GM13977 (cell line): ENCODE measurements around the gene MDK.
"Not testable (repeated sequence)": the region's sequence is repeated elsewhere in the genome, so short reads cannot be mapped to it uniquely, and the experiment has no call there.

Experiments
- DNase-seq: peaks from one replicate; pipeline ENCODE4 v3.0.0; 2012; ENCODE audit warnings: low spot score
- in situ Hi-C: fragments of 300-500 bp; cut with MboI; formaldehyde crosslinking; loops from one replicate; pipeline ENCODE4 v1.12.0; 2022; ENCODE audit warnings: low sequenced_read_pairs, low pct_unique_long_range_greater_than_20kb, mixed read lengths, inconsistent platforms; ENCODE audit not compliant: unreplicated experiment
- TF ChIP-seq, protein P1 (sequence below): IDR thresholded peaks from 2 replicates; pipeline ENCODE4 v1.5.1; 2012; ENCODE audit warnings: mild to moderate bottlenecking, control low read depth; ENCODE audit not compliant: insufficient read depth; ENCODE audit errors: extremely low read depth, missing control alignments

MDK gene

DNA sequence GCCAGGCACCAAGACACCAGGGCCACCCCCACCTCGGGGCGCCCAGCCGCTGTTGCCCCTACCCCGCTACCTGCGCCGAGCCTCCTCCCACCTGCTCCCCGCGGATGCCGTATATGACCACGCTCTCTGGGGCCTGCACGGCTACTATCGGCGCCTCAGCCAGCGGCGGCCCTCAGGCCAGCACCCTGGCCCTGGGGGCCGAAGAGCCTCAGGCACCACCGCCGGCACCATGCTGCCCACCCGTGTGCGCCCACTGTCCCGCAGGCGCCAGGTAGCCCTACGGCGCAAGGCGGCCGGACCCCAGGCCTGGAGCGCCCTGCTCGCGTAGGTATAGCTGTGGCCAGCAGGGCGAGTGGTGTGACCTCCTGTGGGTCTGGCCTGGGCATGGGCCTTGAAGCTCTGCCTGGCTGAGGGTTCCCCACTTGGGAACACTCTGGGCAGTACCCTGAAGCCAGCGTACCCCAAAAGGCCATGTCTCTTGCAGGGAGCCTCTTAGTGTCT lies 14.8 kb upstream of the MDK start:
- in situ Hi-C loops: no loop called here
- no peak for DNase-seq
- TF ChIP-seq, protein P1, sequence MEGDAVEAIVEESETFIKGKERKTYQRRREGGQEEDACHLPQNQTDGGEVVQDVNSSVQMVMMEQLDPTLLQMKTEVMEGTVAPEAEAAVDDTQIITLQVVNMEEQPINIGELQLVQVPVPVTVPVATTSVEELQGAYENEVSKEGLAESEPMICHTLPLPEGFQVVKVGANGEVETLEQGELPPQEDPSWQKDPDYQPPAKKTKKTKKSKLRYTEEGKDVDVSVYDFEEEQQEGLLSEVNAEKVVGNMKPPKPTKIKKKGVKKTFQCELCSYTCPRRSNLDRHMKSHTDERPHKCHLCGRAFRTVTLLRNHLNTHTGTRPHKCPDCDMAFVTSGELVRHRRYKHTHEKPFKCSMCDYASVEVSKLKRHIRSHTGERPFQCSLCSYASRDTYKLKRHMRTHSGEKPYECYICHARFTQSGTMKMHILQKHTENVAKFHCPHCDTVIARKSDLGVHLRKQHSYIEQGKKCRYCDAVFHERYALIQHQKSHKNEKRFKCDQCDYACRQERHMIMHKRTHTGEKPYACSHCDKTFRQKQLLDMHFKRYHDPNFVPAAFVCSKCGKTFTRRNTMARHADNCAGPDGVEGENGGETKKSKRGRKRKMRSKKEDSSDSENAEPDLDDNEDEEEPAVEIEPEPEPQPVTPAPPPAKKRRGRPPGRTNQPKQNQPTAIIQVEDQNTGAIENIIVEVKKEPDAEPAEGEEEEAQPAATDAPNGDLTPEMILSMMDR: no peak

DNA sequence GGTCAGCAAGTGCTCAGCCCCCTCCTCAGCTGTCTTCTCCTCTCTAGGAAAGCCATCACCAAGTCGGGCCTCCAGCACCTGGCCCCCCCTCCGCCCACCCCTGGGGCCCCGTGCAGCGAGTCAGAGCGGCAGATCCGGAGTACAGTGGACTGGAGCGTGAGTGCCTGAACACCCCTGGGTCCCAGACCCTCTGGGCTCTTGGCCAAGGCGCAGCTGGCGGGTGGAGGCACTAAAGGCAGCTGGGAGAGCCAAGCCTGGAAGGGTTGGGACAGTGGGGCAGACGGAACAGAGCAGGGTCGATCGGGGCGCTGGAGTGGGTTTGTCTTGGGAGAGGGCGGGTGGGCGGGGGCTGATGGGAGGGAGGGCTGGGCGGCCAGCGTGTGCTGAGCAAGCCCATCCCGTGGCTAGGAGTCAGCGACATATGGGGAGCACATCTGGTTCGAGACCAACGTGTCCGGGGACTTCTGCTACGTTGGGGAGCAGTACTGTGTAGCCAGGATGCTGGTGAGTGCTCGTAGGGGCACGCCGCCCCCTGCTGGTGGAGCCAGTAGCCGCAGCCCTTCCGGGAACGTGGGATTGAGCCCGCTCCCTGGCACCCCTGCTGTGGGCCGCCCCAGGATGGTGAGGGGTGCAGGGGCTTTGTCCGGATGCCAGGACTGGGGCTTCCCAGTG lies 14.1 kb upstream of the MDK start:
- peak; percentile 82 for DNase-seq
- in situ Hi-C loops: no loop called here
- TF ChIP-seq, protein P1: peak; percentile 92

DNA sequence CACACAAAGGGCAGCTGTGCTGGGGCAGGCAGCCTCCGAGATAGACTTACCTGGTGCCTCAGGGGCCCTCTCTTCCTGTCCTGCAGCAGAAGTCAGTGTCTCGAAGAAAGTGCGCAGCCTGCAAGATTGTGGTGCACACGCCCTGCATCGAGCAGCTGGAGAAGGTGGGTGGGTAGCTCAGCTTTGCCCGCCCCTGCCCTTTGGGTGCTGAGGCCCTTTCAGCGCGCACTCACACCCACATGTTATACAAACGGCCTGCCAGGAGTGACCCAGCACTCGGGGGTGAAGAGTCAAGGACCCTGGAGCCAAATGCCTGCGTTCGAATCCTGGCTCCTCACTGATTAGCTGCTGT lies 13.6 kb upstream of the MDK start:
- in situ Hi-C loops: no loop called here
- TF ChIP-seq, protein P1: no peak
- DNase-seq: no peak

DNA sequence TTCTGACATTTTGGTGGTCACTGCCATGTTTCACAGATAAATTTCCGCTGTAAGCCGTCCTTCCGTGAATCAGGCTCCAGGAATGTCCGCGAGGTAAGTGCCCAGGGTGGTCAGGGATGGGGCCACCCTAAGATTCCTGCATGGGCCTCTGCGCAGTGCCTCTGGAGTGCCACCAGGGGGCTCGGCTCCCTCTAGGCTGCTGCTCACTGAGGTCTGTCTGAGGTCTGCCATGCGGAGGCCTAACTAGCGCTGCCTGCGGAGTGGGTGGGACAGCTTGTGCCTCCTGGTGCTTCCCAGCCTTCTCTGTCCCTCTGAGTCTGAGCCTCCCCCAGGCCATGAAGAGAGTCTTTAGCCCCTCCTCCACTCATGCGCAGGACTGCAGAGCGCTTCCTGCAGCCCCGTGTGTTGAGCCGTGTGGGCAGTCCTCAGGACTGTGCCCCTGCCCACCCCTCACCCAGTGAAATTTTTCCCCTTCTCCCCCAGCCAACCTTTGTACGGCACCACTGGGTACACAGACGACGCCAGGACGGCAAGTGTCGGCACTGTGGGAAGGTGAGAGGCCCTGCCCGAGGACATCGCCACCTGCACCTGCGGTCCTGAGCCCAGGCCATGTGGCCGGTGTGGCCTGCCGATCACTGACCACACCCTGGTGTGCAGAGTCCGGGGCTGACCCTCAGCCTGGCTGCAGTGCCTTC lies 11.9 kb upstream of the MDK start:
- TF ChIP-seq, protein P1: peak; percentile 94
- in situ Hi-C loops: no loop called here
- DNase-seq: peak; percentile 75

DNA sequence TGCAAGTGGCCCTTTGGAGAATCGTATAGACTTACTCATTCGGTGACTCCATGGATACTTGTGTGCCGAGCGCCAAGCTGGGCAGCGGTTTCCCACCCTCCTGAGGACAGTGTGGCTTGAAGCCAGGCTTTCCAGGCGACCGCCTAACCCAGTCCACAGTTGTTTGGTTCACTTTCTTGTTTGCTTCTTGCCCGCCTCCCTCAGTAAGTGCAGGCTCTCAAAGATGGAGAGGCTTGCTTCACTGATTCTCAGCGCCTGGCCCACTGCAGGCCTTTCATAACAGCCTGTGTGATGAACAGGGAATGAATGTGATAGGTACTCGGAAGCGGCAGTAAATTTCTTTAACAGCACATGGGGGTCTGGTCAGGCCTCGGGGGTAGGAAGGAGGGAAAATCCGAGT lies 11.2 kb upstream of the MDK start:
- no peak for DNase-seq
- TF ChIP-seq, protein P1: no peak
- in situ Hi-C loops: no loop called here

DNA sequence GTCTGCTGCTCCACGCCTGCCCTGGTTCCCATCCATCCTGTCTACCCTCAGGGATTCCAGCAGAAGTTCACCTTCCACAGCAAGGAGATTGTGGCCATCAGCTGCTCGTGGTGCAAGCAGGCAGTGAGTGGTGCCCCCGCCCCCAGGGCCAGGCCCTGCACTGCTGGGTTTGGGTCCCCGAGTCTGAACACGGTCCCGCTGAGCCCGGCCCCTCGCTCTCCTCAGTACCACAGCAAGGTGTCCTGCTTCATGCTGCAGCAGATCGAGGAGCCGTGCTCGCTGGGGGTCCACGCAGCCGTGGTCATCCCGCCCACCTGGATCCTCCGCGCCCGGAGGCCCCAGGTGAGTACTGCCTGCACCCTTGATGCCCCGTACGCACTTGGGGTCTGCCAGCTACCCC lies 10.2 kb upstream of the MDK start:
- in situ Hi-C loops, DNase-seq: not testable (repeated sequence)

DNA sequence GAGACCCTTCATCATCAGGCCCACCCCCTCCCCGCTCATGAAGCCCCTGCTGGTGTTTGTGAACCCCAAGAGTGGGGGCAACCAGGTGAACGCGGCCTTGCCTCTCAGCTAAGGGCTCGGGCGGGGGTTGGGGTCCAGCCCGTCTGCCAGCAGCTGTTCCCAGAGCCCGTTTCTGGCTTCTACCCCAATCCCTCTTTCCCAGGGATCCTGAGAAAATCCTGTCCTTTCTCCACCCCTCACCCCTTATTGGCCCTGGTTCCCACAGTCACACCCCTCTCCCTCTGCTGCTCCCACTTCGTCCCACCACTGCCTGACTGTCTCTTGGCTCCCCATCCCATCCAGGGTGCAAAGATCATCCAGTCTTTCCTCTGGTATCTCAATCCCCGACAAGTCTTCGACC lies 9.4 kb upstream of the MDK start:
- no peak for DNase-seq
- in situ Hi-C loops: no loop called here
- TF ChIP-seq, protein P1: no peak

DNA sequence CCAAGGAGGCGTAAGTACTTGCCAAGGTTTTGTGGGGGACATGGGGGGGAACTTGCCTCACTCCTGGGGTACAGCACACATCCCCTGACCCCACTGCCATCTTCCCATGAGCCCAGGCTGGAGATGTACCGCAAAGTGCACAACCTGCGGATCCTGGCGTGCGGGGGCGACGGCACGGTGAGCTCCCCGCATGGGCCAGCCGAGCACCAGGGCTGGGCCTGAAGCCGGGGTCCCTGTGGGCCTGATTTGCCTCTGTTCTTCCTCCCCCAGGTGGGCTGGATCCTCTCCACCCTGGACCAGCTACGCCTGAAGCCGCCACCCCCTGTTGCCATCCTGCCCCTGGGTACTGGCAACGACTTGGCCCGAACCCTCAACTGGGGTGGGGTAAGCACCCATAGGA lies 9.0 kb upstream of the MDK start:
- DNase-seq, in situ Hi-C loops: not testable (repeated sequence)
